NCI-H226 (cell line): ENCODE data around the gene SPOPL.
"Not testable (repeated sequence)": the region's sequence is repeated elsewhere in the genome, so short reads cannot be mapped to it uniquely, and the experiment has no call there.

Source experiments
- DNase-seq: peaks from one replicate; pipeline ENCODE4 v3.0.0-alpha.2; 2015

The SPOPL gene

GRCh38 chr2:138531913-138532312, 30.3 kb downstream of the SPOPL start:
- DNase-seq: no peak

- DNase-seq: no peak
Measured at GRCh38 chr2:138534791-138535190, 33.2 kb downstream of the SPOPL start.

GRCh38 chr2:138536302-138536701, 34.7 kb downstream of the SPOPL start:
- DNase-seq: no peak

DNA sequence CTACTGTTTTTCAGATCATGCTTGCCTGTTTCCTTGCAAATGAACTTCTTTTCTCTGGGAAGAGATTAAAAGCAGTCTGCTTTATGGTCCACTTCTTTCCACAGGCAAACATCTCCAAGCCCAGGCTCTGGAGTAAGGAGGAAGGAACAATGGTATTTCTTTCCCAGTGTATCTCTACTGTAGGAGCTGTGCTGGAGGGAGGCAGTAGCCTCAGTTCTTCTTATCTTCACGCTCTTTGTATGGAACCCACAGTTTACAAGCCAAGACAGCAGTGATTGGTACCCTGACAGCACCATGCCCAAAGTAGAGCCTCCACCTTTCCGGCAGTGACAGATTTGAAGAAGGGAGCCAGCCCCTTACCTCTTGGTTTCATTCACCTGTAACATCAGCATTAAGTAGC, 35.2 kb downstream of the SPOPL start:
- DNase-seq: no peak

- no peak for DNase-seq
Measured at GRCh38 chr2:138537170-138537915, 35.8 kb downstream of the SPOPL start.

DNA sequence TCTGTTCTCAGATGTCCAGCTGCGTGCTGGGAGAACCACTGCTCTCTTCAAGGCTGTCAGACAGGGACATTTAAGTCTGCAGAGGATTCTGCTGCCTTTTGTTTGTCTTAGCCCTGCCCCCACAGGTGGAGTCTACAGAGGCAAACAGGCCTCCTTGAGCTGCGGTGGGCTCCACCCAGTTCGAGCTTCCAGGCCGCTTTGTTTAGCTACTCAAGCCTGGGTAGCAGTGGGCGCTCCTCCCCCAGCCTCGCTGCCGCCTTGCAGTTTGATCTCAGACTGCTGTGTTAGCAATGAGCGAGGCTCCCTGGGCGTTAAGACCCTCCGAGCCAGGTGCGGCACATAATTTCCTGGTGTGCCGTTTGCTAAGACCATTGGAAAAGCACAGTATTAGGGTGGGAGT, 42.6 kb downstream of the SPOPL start:
- DNase-seq: not testable (repeated sequence)

- no peak for DNase-seq
Measured at GRCh38 chr2:138548796-138549195, 47.2 kb downstream of the SPOPL start.

DNA sequence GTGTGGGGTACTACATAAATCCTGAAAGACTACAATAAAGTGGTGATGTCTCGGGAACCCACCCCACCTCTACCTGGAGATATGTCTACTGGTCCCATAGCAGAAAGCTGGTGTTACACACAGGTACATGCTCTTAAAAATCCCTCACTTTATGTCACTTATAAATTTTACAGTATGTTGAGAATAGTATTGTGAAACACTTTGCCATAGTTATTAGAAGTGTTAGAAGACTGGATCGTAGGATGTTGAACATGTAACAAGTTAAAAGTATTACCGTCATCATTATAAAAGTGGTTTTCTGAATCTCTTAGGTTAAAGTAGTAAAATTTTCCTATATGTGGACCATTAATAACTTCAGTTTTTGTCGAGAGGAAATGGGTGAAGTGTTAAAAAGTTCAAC, 48.6 kb downstream of the SPOPL start:
- DNase-seq: no peak

DNA sequence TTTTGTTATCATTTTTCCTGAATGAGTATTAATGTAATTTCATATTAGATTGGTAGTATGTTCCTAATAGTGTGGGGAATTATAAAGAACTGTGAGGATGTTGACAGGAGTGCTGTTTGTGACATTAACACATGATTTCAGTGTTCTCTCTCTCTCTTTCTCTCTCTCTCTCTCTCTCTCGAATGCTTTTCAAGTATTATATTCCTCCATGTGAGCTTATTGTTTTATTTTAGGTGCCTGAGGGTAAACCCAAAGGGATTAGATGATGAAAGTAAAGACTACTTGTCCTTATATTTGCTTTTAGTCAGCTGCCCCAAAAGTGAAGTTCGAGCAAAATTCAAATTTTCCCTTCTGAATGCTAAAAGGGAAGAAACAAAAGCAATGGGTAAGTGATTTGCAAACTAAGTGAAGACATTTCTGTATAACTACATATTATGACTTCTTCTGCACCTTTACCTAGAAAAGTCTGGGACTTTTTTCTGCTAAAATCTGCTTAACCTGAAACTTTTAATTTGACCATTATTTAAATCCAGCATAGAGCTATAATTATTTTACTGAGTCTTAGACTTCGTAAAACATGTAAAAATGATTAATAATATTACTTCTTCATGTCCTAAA, 49.2 kb downstream of the SPOPL start:
- no peak for DNase-seq

DNA sequence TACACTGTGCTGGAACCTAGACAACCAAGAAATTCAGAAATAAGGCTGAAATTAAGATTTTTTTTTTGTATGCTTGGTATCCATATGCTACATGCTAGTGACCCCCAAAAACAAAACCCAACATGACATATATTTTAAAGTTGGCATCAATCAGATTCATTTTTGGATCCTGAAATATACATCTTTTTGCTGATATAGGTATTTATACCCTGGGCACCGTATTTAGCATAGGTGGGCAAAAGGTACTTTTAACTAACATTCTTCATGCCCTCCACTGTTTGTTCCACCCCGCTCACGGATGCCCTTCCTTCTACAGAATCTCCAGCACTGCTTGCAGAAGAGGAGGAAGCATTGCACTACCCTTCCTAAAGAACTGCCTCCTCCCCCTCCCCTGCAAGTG, 52.6 kb downstream of the SPOPL start:
- no peak for DNase-seq

GRCh38 chr2:138559641-138560040, 58.1 kb downstream of the SPOPL start:
- DNase-seq: no peak

- no peak for DNase-seq
Measured at GRCh38 chr2:138564586-138565229, 63.1 kb downstream of the SPOPL start.

GRCh38 chr2:138565230-138565598, 63.6 kb downstream of the SPOPL start:
- DNase-seq: peak; percentile 12

- DNase-seq: no peak
Measured at GRCh38 chr2:138572318-138572717, 70.7 kb downstream of the SPOPL start.

- DNase-seq: no peak
Measured at GRCh38 chr2:138577066-138577465, 75.5 kb downstream of the SPOPL start.

- no peak for DNase-seq
Measured at GRCh38 chr2:138579556-138579955, 78.0 kb downstream of the SPOPL start.

DNA sequence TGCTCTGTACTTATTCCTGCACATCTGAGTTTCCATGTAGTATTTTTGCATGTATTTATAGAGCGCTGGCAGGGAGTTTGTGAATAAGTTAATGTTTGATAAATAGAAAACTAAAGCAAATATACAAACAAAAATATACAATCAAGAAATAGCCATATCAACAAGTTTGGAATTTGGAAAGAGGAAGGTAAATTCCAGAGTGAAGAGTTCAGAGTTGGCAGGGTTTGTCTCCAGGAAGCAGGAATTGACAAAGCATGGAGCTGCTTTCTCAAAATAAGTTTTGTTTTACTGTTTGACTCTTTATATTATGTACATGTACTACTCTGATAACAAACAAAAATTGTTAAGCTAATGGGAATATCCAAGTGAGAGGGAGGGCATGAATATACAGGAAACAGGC, 80.3 kb downstream of the SPOPL start:
- DNase-seq: peak; percentile 14

GRCh38 chr2:138589663-138590062, 88.1 kb downstream of the SPOPL start:
- DNase-seq: no peak

GRCh38 chr2:138596403-138596802, 94.8 kb downstream of the SPOPL start:
- no peak for DNase-seq

DNA sequence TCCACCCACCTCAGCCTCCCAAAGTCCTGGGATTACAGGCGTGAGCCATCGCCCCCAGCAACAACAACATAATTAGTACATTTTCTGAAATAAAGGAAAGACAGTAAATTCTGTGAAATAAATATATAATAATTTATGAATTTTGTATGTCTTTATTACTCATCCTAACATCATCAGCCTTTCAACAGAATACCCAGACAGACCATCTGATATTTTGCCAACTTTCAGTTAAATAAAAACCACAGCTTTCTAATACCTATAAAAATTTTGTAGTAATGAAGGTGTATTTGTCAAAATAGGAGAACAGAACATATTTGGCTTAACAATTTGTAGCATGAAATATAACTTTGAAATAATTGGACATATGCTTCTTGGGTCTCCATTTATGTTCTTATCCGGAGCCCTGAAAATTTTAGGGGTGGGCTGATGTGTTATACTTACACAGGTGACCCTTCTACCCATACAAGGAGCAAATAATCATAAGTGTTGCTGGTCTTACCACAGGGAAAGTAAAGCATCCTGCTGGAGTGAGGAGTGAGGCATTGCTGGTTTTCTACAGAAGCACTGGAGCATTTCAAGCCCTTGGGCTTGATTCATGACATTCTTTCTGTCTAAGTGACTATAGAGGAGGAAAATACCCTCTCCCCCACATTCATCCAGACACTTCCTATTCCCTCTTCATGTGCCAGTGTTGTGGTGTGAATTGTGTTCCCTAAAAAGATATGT, 99.3 kb downstream of the SPOPL start:
- DNase-seq: peak; percentile 35

DNA sequence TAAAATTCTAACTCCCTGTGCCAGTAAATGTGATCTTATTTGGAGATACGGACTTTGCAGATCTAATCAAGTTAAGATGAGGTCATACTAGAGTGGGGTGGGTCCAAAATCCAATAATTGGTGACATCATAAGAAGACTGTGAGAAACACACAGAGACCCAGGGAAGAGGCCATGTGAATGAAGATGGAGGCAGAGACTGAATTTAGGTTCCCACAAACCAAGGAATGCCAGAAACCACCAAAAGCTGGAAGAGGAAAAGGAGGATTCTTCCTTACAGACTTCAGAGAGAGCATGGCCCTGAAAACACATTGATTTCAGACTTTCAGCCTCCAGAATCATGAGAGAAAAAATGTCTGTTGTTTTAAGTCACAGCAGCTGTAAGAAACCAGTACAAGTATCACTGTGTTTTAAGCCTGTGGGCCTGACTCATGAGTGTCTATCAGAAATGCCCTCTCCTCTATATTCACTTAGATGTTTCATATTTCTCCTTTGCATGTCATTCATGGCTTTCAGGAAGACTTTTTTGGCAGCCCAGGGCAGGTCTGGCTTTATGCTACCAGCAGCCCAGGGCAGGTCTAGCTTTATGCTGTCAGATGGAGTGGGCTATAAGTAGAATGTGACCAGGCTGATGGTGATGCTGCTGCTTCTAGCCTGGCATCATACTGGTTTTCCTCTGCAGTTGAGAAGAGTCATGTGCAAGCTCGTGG, 100.0 kb downstream of the SPOPL start:
- no peak for DNase-seq

- no peak for DNase-seq
Measured at GRCh38 chr2:138602166-138602460, 100.5 kb downstream of the SPOPL start.

DNA sequence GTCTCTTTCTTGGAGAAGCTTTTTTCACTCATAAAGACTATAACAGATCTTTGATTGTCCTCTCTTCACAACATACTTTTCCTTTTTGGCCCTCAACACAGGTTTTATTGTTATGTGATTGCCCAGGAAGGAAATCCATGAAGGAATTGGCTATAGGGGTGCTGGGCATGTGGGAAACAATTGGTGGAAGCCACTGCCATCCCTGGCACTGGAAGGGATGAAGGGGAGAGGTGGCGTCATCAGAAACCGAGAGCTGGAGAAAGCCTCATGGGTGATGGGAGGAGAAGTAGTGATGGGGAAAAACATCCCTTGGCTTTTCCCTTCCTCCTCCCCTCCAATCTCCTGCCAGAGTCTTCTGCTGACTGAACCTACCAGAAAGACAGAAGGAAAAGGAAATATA, 106.2 kb downstream of the SPOPL start:
- no peak for DNase-seq
